ENCODE data around the gene FBP2. TPM values are rescaled to one million over a fixed set of nuclear protein-coding genes. Genes with fewer than 3 reads are reported as not detected.

Gene FBP2
- total and polyA plus RNA-seq, 10 of the 15 experiments (the other 5 are each of a cell fraction or from before 2014, with no cell fraction given) = 0.07 to 1.1 (median 0.12) TPM; not detected in 6

GRCh38 chr9:94528886-94529285 lies 64.7 kb downstream of the FBP2 start:
- RAD21 ChIA-PET (ENCODE audit: unreplicated experiment) = no interaction called here
- BruUV-seq (replicated peaks) = no TSS peak
- POLR2A ChIA-PET = no interaction called here
- SMC1A ChIA-PET (ENCODE audit: uncharacterized antibody, unreplicated experiment) = no interaction called here
- FAIRE-seq (peak; percentile 13), DNase-seq (ENCODE audit: low read depth, low spot score) (no peak), ATAC-seq (no peak)
- intact Hi-C loops (cut with micrococcal nuclease; ENCODE audit: unreplicated experiment) = no loop called here
- H3K27ac ChIP-seq (ENCODE audit: control insufficient read depth, insufficient read depth) = no peak overlapping the region
- H3K4me3 ChIP-seq = no peak overlapping the region
- H3K4me2 ChIP-seq (ENCODE audit: control insufficient read depth, insufficient read depth) = no peak overlapping the region
- H3K9ac ChIP-seq (ENCODE audit: control insufficient read depth, insufficient read depth, low read length) = no peak overlapping the region
- no peak overlapping the region for H2AFZ ChIP-seq (ENCODE audit: control insufficient read depth, low read depth, low read length)
- H3K9me3 ChIP-seq (replicated peaks; ENCODE audit: control insufficient read depth, insufficient read depth, low read length) = no peaks in the 10 kb centered on the region
- no peaks in the 10 kb centered on the region; a peak in 2 of 4 replicates for H3K27me3 ChIP-seq (replicated peaks in 1 of 2; ENCODE audit: control insufficient read depth in 2 of 2, insufficient read depth in 2 of 2, low read length in 1 of 2)
- H3K36me3 ChIP-seq (ENCODE audit: control insufficient read depth in 2 of 2, insufficient read depth in 2 of 2, low read length in 1 of 2) = no peaks in the 10 kb centered on the region
- no peak for TF ChIP-seq HDAC6 (IDR thresholded peaks at IDR 0.05; ENCODE audit: unreplicated experiment)
- 46% methylated on average over 4 of the region's 4 CpGs for WGBS (ENCODE audit: insufficient coverage, insufficient replicate concordance, low lambda C conversion rate, missing lambda C conversion rate)
- no peaks in the 10 kb centered on the region for H4K20me1 ChIP-seq (ENCODE audit: control insufficient read depth, insufficient read depth)
- H3K79me2 ChIP-seq (ENCODE audit: control insufficient read depth, insufficient read depth, low read length) = no peaks in the 10 kb centered on the region
- in situ Hi-C loops (cut with MboI) = no loop called here
- H3K4me1 ChIP-seq (ENCODE audit: control insufficient read depth, insufficient read depth, low read length) = no peaks in the 10 kb centered on the region
- CTCF ChIA-PET = interaction anchor here (1.7 kb wide), 1 partner anchor 13 kb away, joined by 3 read pairs; no protein-coding TSS in a partner anchor

GRCh38 chr9:94526951-94527350 lies 66.7 kb downstream of the FBP2 start:
- no peaks in the 10 kb centered on the region for H3K79me2 ChIP-seq (ENCODE audit: control insufficient read depth, insufficient read depth, low read length)
- ChIA-PET SMC1A (ENCODE audit: uncharacterized antibody, unreplicated experiment) (interaction anchor here (1.4 kb wide), 1 partner anchor 35 kb away, joined by 4 read pairs; no protein-coding TSS in a partner anchor), CTCF (interaction anchor here (1.1 to 1.7 kb wide), 2 partner anchors 10 to 11 kb away, joined by 3 read pairs; no protein-coding TSS in a partner anchor), RAD21 (ENCODE audit: unreplicated experiment) (no interaction called here), POLR2A (no interaction called here)
- no peak for ATAC-seq
- FAIRE-seq = no peak
- H3K4me3 ChIP-seq = no peak overlapping the region
- no TSS peak for BruUV-seq (replicated peaks)
- H3K4me2 ChIP-seq (ENCODE audit: control insufficient read depth, insufficient read depth) = no peak overlapping the region
- intact Hi-C loops (cut with micrococcal nuclease; ENCODE audit: unreplicated experiment) (no loop called here), in situ Hi-C loops (cut with MboI) (no loop called here)
- H4K20me1 ChIP-seq (ENCODE audit: control insufficient read depth, insufficient read depth) = no peaks in the 10 kb centered on the region
- no peaks in the 10 kb centered on the region for H3K4me1 ChIP-seq (ENCODE audit: control insufficient read depth, insufficient read depth, low read length)
- H2AFZ ChIP-seq (ENCODE audit: control insufficient read depth, low read depth, low read length) = no peak overlapping the region
- H3K27me3 ChIP-seq (replicated peaks in 1 of 2; ENCODE audit: control insufficient read depth in 2 of 2, insufficient read depth in 2 of 2, low read length in 1 of 2) = no peaks in the 10 kb centered on the region; a peak in 1 of 4 replicates
- TF ChIP-seq BCL11A (IDR thresholded peaks at IDR 0.05; ENCODE audit: low read depth, low read length) = no peak
- TF ChIP-seq SIX5 (IDR thresholded peaks at IDR 0.05; ENCODE audit: low read depth, low read length, severe bottlenecking) = no peak
- TF ChIP-seq MTA3 (IDR thresholded peaks at IDR 0.05; ENCODE audit: borderline replicate concordance, low read length) = no peak
- no peak for TF ChIP-seq ZBTB40 (IDR thresholded peaks at IDR 0.05; ENCODE audit: borderline replicate concordance)
- no peak for TF ChIP-seq IKZF1 (conservative IDR thresholded peaks at IDR 0.05)
- no peak for TF ChIP-seq USF2 (IDR thresholded peaks at IDR 0.05; ENCODE audit: borderline replicate concordance, low read depth, low read length)
- no peak for TF ChIP-seq CREB1 (IDR thresholded peaks at IDR 0.05; ENCODE audit: low read depth)
- no peak for TF ChIP-seq ZSCAN29 (IDR thresholded peaks at IDR 0.05)
- no peak for TF ChIP-seq NKRF (conservative IDR thresholded peaks at IDR 0.05)
- H3K9me3 ChIP-seq (replicated peaks; ENCODE audit: control insufficient read depth, insufficient read depth, low read length) = no peaks in the 10 kb centered on the region
- no peak overlapping the region for H3K9ac ChIP-seq (ENCODE audit: control insufficient read depth, insufficient read depth, low read length)
- no peak overlapping the region for H3K27ac ChIP-seq (ENCODE audit: control insufficient read depth, insufficient read depth)
- WGBS (ENCODE audit: insufficient coverage, insufficient replicate concordance, low lambda C conversion rate, missing lambda C conversion rate) = 5% methylated on average over 1 of the region's 1 CpG
- H3K36me3 ChIP-seq (ENCODE audit: control insufficient read depth in 2 of 2, insufficient read depth in 2 of 2, low read length in 1 of 2) = no peaks in the 10 kb centered on the region
- no peak for DNase-seq (ENCODE audit: low read depth, low spot score)
